Muscle of leg (tissue), 11 donors: ENCODE measurements around the gene AGTPBP1. TPM values are rescaled to one million over a fixed set of nuclear protein-coding genes. Genes with fewer than 3 reads are reported as not detected.
A peak's percentile ranks its signal among the peaks of the same experiment; 100 is the strongest.

Experiments used
- DNase-seq: peaks from one replicate; pipeline ENCODE4 v3.0.0; 2013
- H3K27ac ChIP-seq: one replicate; pipeline ENCODE4 v1.5.1; 2013; ENCODE audit warnings: mild to moderate bottlenecking, low read length, control low read depth
- H3K27me3 ChIP-seq: one replicate; pipeline ENCODE4 v1.6.1; 2013; ENCODE audit warnings: low read length; ENCODE audit not compliant: control insufficient read depth, insufficient read depth
- H3K36me3 ChIP-seq: one replicate; pipeline ENCODE4 v1.6.1; 2013; ENCODE audit warnings: low read length; ENCODE audit not compliant: control insufficient read depth, insufficient read depth
- H3K4me1 ChIP-seq: one replicate; pipeline ENCODE4 v1.6.1; 2013; ENCODE audit warnings: low read length; ENCODE audit not compliant: control insufficient read depth, insufficient read depth
- H3K4me3 ChIP-seq: one replicate; pipeline ENCODE4 v1.5.1; 2013; ENCODE audit warnings: low read length, control low read depth
- H3K9me3 ChIP-seq: replicated peaks from 2 replicates; pipeline ENCODE4 v1.6.1; 2013; ENCODE audit warnings: low read depth, low read length; ENCODE audit not compliant: control insufficient read depth
- WGBS: methylation state at CpG from one replicate; pipeline ENCODE4 v1.1.5; 2013; ENCODE audit warnings: missing lambda C conversion rate; ENCODE audit not compliant: insufficient coverage; 5-methylcytosine and 5-hydroxymethylcytosine counted together
- polyA plus RNA-seq, 8 donors: library from polyadenylated mRNA; unstranded; fragments of 120-200 nt; gene quantifications; one replicate each; pipeline versions ENCODE4 v1.2.1 to v1.2.3, GENCODE V29; 2013; ENCODE audit warnings: inconsistent platforms in 1 of 8, low replicate concordance in 1 of 8; ENCODE audit not compliant: insufficient read length in 8 of 8, insufficient read depth in 1 of 8
- total RNA-seq: library from RNA; stranded (reverse); fragments of 120-200 nt; gene quantifications from one replicate; pipeline ENCODE4 v1.2.4, GENCODE V29; 2013

The AGTPBP1 gene
- total and polyA plus RNA-seq, 9 donors: 9.6 to 21.2 (median 12.2) TPM

DNA sequence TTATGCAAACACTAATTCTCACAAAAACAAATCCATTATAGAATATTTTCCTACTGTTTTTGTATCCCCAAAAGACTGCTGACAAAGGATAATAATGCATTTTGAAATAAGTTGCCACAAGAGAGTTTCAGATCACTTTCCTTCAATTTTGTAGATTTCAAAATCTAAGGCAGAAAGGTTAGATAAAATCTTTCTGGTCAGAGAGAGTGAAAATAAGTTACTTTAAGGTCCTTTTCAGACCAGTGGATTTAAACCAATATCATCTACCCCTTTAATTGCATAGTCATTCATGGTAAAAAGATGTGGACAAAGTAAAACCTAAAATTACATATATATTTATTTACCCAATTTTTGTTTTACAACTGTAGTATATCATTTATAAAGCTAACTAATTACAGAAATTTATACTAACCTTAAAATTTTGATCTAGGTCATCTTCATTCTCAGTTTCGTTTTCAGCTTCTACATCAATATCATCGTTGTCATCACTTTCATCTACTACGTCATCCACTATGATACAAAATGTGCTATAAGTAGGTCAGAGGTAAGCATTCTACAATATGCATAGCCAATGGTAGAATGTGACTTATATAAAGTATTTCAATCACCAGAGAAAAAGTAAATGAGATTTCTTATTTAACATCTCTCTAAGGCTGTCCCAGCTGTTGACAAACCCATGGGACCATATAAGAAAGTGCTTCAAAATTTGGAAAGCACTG lies 95.7 kb downstream of the AGTPBP1 start:
- Histone ChIP-seq H3K27ac (no peak overlapping the region), H3K4me3 (no peak overlapping the region), H3K4me1 (no peaks in the 10 kb centered on the region), H3K27me3 (no peaks in the 10 kb centered on the region), H3K36me3 (no peaks in the 10 kb centered on the region), H3K9me3 (no peaks in the 10 kb centered on the region)
- no CpG with 5 or more reads among the region's 3 CpGs for WGBS
- no peak for DNase-seq

DNA sequence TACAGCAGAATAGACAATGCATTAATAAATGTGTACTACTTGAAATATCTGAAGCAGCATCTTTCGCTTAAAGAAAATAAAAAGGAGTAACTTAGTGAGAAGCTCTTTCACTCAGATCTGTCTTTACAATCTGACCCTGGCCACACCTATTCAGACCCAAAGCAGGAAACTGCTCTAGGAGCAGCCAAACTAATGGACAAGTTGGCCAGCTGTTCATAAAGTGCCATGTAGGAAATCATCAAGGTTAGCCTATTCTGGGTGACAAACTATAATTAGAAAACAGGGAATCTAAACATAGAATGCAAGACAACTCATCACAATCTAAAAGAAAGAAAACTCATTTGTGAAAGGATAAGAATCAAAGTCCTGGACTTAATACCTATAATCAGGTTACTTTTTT lies 101.3 kb downstream of the AGTPBP1 start:
- no peaks in the 10 kb centered on the region for H3K9me3 ChIP-seq
- no peaks in the 10 kb centered on the region for H3K27me3 ChIP-seq
- no peaks in the 10 kb centered on the region for H3K4me1 ChIP-seq
- peak; percentile 10 for DNase-seq
- H3K27ac ChIP-seq: no peak overlapping the region
- H3K36me3 ChIP-seq: no peaks in the 10 kb centered on the region
- WGBS: no CpG with 5 or more reads among the region's 1 CpG
- H3K4me3 ChIP-seq: no peak overlapping the region

DNA sequence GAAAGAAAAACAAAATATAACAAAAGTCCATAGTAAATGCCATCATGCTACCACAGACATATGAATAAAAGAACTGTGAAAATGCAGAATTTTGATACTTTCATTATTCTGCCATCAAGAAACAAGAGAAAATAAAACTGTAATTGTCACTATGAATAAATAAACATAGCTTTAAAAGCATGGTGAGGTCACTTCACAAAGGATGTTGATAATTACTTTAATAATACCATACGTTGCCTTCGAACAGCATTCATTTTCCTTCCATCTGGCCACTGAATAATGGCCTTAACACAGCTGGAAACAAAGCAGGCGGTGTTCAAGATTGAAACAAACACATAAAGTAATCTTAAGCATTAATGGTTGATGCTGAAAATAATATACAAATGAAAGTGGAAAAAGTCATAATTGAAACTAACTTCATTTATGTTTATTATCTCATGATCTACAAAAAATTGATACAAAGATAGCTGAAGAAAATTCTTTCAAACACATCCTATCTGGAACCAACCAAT lies 102.0 kb downstream of the AGTPBP1 start:
- no CpG with 5 or more reads among the region's 3 CpGs for WGBS
- Histone ChIP-seq H3K4me3 (no peak overlapping the region), H3K36me3 (no peaks in the 10 kb centered on the region), H3K27me3 (no peaks in the 10 kb centered on the region), H3K4me1 (no peaks in the 10 kb centered on the region), H3K9me3 (no peaks in the 10 kb centered on the region), H3K27ac (peak overlapping the region; percentile 32)
- no peak for DNase-seq

DNA sequence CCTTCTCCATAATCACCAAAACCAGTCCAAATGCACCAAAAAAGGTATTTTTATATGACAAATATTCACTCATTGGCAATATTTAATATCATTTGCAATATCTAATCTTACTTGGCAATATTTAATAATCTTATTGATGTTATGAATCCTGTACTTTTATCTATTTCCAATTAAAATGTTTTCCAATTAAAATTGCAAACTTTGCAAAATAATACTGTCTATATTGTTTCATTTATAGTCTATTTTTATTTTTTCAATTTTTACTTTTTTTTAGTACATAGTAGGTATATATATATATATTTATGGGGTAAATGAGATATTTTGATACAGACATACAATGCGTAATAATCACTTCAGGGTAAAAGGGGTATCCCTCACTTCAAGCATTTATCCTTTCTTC lies 109.9 kb downstream of the AGTPBP1 start:
- Histone ChIP-seq H3K9me3 (no peaks in the 10 kb centered on the region), H3K27me3 (no peaks in the 10 kb centered on the region), H3K4me3 (no peak overlapping the region), H3K36me3 (peaks cover 5% of the 10 kb centered on the region), H3K4me1 (no peaks in the 10 kb centered on the region), H3K27ac (no peak overlapping the region)
- no CpG with 5 or more reads among the region's 1 CpG for WGBS
- DNase-seq: no peak

DNA sequence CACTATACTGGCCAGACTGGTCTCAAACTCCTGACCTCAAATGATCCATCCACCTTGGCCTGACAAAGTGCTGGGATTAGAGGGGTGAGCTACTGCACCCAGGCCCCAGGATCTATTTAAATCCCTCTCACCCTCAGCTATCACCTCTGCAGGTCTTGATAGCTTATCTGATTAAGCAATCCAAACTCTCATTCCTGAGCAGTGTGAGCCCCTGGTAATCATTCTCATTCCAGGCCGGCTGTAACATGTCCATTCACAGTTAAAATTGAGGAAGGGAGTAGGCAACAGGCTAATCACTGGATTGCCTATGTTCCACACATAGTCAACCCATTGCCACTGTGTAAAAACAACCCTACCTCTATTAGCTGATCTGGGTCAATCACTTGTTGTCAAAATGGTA lies 111.1 kb downstream of the AGTPBP1 start:
- no peak for DNase-seq
- Histone ChIP-seq H3K36me3 (peaks cover 5% of the 10 kb centered on the region), H3K27me3 (no peaks in the 10 kb centered on the region), H3K27ac (no peak overlapping the region), H3K9me3 (no peaks in the 10 kb centered on the region), H3K4me1 (no peaks in the 10 kb centered on the region), H3K4me3 (no peak overlapping the region)
- WGBS: no CpG with 5 or more reads among the region's 1 CpG

DNA sequence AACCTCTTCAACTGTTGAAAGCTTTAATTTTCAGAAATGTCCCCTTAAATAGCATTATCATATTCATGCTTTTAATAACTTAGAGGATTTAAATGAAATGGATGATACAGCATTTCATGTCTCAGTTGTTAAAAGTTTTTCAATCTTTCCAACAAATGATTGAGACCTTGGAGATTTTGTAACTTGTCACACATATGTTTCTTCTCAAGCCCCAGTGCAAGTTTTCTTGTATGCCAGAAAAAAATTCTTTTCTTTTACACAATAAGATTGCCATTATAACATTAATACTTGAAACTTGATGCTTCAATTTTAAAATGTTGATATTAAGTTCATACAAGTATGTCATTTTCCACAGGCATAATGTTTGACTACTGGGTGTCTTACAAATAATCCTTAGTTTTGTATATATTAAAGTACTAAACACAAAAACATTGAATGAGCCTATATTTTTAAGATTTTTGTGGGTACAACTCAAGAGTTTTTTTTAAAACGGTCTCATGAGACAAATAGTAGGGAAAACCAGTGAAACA lies 124.5 kb downstream of the AGTPBP1 start:
- Histone ChIP-seq H3K27ac (no peak overlapping the region), H3K36me3 (no peaks in the 10 kb centered on the region), H3K9me3 (no peaks in the 10 kb centered on the region), H3K4me3 (no peak overlapping the region), H3K27me3 (no peaks in the 10 kb centered on the region), H3K4me1 (no peaks in the 10 kb centered on the region)
- no peak for DNase-seq
- WGBS: no CpG with 5 or more reads among the region's 1 CpG

DNA sequence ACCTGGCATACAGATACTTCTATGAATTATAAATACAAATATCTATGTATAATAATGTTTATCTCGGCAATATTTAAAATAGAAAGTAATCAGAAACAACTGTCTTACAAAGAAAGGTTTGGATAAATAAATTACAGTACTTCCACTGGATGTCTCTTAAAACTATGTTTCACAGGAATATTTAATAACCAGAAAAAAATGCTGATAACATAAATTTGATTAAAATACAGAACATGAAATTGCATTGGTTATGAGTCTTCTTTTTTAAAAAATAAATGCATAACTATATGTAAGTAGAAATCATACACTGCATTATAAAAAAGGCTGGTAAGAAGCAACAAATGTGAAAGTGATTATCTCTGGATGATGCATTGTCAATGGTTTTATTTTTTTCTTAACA lies 126.0 kb downstream of the AGTPBP1 start:
- no CpG with 5 or more reads among the region's 1 CpG for WGBS

DNA sequence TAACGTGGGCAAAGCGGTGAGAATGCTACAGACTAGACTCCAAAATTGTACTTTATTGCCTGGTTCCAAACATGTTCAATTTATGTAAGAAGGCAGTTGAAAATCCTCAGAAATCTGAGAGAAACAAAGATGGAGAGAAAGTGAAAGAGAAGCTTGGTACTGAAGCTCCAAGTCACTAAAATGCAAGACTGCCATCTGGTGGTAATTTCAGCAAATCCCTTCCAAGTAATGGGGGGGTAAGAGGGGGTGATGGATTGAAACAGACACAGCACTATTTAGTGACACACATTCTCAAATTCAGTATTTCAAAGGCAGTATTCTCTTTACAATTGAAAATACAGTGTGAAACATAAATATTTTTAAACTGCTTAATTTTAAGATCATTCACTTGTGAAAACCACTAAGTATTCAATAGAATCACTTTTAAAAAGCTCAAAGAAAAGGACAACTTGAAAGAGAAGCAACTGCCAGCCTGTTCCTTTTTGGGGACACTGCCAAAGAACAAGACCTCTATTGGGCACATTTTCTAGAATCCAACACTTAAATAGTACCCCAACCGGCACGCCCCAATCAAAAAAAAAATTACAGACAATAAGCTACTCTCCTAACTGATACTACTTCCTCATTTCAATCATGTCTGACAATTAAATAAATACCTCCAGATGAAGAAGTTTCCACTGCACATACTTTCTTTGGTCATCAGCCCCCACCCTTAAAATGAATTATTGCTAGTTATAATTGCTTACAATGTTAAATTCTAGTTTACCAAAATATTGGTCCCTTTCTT lies 131.5 kb downstream of the AGTPBP1 start:
- Histone ChIP-seq H3K27ac (peak overlapping the region; percentile 18), H3K9me3 (no peaks in the 10 kb centered on the region), H3K36me3 (no peaks in the 10 kb centered on the region), H3K4me3 (peak overlapping the region; percentile 1), H3K27me3 (no peaks in the 10 kb centered on the region), H3K4me1 (no peaks in the 10 kb centered on the region)
- WGBS: no CpG with 5 or more reads among the region's 4 CpGs
- peak; percentile 91 for DNase-seq

More for the DNA sequence above, 126.0 kb downstream of the AGTPBP1 start:
- Histone ChIP-seq H3K9me3 (no peaks in the 10 kb centered on the region), H3K4me3 (no peak overlapping the region), H3K27ac (no peak overlapping the region), H3K36me3 (no peaks in the 10 kb centered on the region), H3K4me1 (no peaks in the 10 kb centered on the region), H3K27me3 (no peaks in the 10 kb centered on the region)
- no peak for DNase-seq

DNA sequence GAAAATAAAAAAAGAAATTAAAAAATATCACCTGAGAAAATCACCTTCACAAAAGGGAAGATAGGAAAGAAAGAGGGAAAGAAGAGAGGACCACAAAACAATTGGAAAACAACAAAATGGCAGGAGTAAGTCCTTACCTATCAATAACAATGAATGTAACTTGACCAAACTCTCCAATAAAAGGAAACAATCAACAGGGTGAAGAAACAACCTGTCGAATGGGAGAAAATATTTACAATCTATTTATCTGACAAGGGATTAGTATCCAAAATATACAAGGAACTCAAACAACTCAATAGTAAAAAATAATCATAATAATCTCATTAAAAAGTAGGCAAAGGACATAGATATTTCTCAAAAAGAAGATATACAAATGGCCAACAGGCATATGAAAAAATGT lies 135.8 kb downstream of the AGTPBP1 start:
- H3K9me3 ChIP-seq: peaks cover 6% of the 10 kb centered on the region
- H3K27ac ChIP-seq: no peak overlapping the region
- no peak for DNase-seq
- peaks cover 5% of the 10 kb centered on the region for H3K4me1 ChIP-seq
- no peaks in the 10 kb centered on the region for H3K27me3 ChIP-seq
- no peak overlapping the region for H3K4me3 ChIP-seq
- no CpG with 5 or more reads among the region's 1 CpG for WGBS
- H3K36me3 ChIP-seq: peaks cover 3% of the 10 kb centered on the region

DNA sequence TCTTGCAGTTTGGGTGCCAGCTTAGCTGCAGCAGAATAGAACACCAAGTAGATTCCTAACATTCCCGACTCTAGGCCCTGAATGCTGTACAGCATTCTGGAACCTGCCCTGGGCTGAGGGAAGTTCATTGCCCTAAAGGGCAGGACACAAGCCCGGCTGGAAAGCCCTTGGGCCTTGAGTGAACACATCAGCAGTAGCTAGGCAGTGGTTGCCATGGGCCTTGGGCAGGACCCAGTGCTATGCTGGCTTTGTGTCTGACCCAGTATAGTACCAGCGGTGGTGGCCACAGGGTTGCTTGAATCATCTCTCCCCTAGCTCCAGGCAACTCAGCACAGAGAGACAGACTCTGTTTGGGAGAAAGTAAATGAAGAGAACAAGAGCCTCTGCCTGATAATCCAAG lies 137.8 kb downstream of the AGTPBP1 start:
- DNase-seq: no peak
- Histone ChIP-seq H3K36me3 (peaks cover 3% of the 10 kb centered on the region), H3K4me1 (peaks cover 13% of the 10 kb centered on the region), H3K27me3 (no peaks in the 10 kb centered on the region), H3K9me3 (peaks cover 6% of the 10 kb centered on the region), H3K27ac (no peak overlapping the region), H3K4me3 (no peak overlapping the region)
- WGBS: 97% methylated on average over 2 of the region's 3 CpGs
